D721Med (cell line): Measurements from ENCODE around the gene EGFL7.

ENCODE experiments used
- DNase-seq: peaks from one replicate; pipeline ENCODE4 v3.0.0; 2011; ENCODE audit warnings: low spot score; ENCODE audit not compliant: insufficient read length
- FAIRE-seq: peaks from 2 replicates; lab custom pipeline; 2011; peaks lifted over from hg19 to GRCh38; lab: Jason Lieb, UNC
- CTCF ChIP-seq: IDR thresholded peaks from 2 replicates; pipeline ENCODE4 v1.5.1; 2012; ENCODE audit warnings: mild to moderate bottlenecking, control low read depth; ENCODE audit not compliant: insufficient read depth; ENCODE audit errors: missing control alignments

Gene EGFL7

GRCh38 chr9:136659861-136660784 is 2.6 kb upstream of the EGFL7 start:
- no peak for DNase-seq
- FAIRE-seq = no peak
- TF ChIP-seq CTCF = no peak

GRCh38 chr9:136660971-136661550 is 1.7 kb upstream of the EGFL7 start:
- no peak for TF ChIP-seq CTCF
- DNase-seq (no peak), FAIRE-seq (no peak)

- TF ChIP-seq CTCF = no peak
- FAIRE-seq (no peak), DNase-seq (no peak)
Measured at GRCh38 chr9:136661641-136662325, 933 bp upstream of the EGFL7 start.

- DNase-seq (no peak), FAIRE-seq (no peak)
- no peak for TF ChIP-seq CTCF
Measured at GRCh38 chr9:136662326-136662655, 425 bp upstream of the EGFL7 start.

- no peak for FAIRE-seq
- DNase-seq = no peak
- no peak for TF ChIP-seq CTCF
Measured at GRCh38 chr9:136664000-136664915, 1.5 kb downstream of the EGFL7 start.

- DNase-seq (peak; percentile 71), FAIRE-seq (no peak)
- no peak for TF ChIP-seq CTCF
Measured at GRCh38 chr9:136665111-136665703, 2.5 kb downstream of the EGFL7 start.
